ENCODE data around the gene LCN1.

GRCh38 chr9:135567311-135567710, 46.1 kb downstream of the LCN1 start:
- no peak for TF ChIP-seq CTCF (IDR thresholded peaks at IDR 0.05; ENCODE audit: low read length)
- no peak for TF ChIP-seq EZH2 (optimal IDR thresholded peaks at IDR 0.05; ENCODE audit: low read depth, low read length)
- no peak for TF ChIP-seq EZH2phosphoT487 (IDR thresholded peaks at IDR 0.05; ENCODE audit: low read length)

Measured in MM.1S (cell line).